ENCODE measurements around the gene SMR3A. TPM values are rescaled to one million over a fixed set of nuclear protein-coding genes. Genes with fewer than 3 reads are reported as not detected.

The SMR3A gene
- total RNA-seq, 6 experiments from 2014 or later: not detected

DNA sequence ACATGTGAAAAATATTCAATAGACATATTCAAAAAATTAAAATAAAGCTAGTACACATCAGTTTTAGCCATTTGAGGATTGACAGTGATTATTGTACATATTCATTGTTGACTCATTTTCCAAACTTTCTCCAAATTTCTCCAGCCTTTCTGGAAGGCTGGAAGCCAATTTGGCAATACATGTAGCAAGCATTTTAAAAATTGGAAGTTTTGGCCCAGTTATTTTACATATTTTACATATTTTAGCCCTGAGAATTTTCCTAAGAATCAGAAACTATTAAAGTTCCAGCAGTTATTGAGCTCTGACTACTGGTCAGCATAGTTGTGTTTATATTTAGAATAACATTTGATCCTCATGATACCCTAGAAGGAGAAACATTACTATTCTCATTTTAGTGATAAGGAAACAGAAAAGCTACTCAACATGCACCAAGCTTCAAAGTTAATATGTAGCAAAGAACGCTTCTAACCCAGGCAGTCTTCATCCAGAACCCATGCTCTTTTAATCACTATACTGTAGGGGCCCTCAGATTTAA is 22.6 kb upstream of the SMR3A start:
- H3K4me1 Mint-ChIP-seq (ENCODE audit: low read depth): no peaks in the 10 kb centered on the region
- H3K4me3 Mint-ChIP-seq: no peak overlapping the region
- peaks cover 18% of the 10 kb centered on the region for H3K9me3 Mint-ChIP-seq
- H3K27me3 Mint-ChIP-seq (ENCODE audit: insufficient read depth): no peaks in the 10 kb centered on the region
- no peak overlapping the region for H3K27ac Mint-ChIP-seq
- H3K36me3 Mint-ChIP-seq (ENCODE audit: low read depth): no peaks in the 10 kb centered on the region
- TF ChIP-seq, protein P1, sequence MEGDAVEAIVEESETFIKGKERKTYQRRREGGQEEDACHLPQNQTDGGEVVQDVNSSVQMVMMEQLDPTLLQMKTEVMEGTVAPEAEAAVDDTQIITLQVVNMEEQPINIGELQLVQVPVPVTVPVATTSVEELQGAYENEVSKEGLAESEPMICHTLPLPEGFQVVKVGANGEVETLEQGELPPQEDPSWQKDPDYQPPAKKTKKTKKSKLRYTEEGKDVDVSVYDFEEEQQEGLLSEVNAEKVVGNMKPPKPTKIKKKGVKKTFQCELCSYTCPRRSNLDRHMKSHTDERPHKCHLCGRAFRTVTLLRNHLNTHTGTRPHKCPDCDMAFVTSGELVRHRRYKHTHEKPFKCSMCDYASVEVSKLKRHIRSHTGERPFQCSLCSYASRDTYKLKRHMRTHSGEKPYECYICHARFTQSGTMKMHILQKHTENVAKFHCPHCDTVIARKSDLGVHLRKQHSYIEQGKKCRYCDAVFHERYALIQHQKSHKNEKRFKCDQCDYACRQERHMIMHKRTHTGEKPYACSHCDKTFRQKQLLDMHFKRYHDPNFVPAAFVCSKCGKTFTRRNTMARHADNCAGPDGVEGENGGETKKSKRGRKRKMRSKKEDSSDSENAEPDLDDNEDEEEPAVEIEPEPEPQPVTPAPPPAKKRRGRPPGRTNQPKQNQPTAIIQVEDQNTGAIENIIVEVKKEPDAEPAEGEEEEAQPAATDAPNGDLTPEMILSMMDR (IDR thresholded peaks at IDR 0.05): no peak
- DNase-seq: no peak

DNA sequence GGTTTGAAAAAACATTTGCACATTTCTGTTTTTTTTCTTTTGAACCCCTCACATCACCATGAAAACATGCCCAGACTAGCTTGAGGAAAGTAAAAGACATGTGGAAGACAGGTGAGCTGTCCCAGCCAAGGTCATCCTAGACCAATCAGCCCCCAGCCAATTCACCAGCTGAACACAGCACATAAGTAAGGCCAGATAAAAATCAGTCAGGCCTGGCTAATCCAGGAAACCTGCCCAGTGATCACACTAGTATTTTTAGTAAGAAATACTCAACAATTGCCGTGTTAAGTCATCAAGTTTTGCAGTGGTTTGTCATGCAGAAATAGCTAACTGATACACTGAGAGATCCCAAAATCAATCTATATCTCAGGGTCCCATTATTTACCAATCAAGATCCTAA is 4.4 kb upstream of the SMR3A start:
- H3K27me3 Mint-ChIP-seq (ENCODE audit: insufficient read depth): no peaks in the 10 kb centered on the region
- H3K36me3 Mint-ChIP-seq (ENCODE audit: low read depth): no peaks in the 10 kb centered on the region
- no peak overlapping the region for H3K27ac Mint-ChIP-seq
- DNase-seq: no peak
- H3K4me1 Mint-ChIP-seq (ENCODE audit: low read depth): no peaks in the 10 kb centered on the region
- TF ChIP-seq, protein P1 (IDR thresholded peaks at IDR 0.05): no peak
- H3K9me3 Mint-ChIP-seq: peaks cover 34% of the 10 kb centered on the region
- H3K4me3 Mint-ChIP-seq: no peak overlapping the region

DNA sequence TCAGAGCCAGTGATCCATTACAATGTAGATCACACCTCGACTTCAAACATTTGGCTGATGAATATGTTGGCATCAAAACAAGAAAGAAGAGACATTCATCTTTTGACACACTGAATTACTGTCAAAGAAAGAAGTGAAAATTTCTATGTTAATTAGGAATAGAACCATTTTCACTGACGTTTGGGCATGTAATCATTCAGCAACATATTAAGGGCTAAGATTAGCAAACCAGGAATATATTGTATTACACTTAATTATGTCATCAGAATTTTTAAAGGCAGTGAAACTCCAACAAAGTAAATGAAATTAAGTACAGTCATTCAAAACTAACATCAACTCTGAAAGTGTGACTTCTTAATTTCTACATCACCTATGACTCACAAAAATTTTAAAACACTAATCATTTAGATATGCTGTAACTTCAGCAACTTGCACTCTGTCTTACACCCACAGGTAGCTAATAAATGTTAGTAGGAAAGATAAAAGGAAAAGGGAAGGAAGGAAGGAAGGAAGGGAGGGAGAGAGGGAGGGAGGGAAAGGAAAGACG is 1.4 kb upstream of the SMR3A start:
- no peaks in the 10 kb centered on the region for H3K36me3 Mint-ChIP-seq (ENCODE audit: low read depth)
- peaks cover 25% of the 10 kb centered on the region for H3K9me3 Mint-ChIP-seq
- H3K4me3 Mint-ChIP-seq: no peak overlapping the region
- H3K4me1 Mint-ChIP-seq (ENCODE audit: low read depth): no peaks in the 10 kb centered on the region
- TF ChIP-seq, protein P1 (IDR thresholded peaks at IDR 0.05): no peak
- DNase-seq: no peak
- H3K27ac Mint-ChIP-seq: no peak overlapping the region
- H3K27me3 Mint-ChIP-seq (ENCODE audit: insufficient read depth): no peaks in the 10 kb centered on the region

DNA sequence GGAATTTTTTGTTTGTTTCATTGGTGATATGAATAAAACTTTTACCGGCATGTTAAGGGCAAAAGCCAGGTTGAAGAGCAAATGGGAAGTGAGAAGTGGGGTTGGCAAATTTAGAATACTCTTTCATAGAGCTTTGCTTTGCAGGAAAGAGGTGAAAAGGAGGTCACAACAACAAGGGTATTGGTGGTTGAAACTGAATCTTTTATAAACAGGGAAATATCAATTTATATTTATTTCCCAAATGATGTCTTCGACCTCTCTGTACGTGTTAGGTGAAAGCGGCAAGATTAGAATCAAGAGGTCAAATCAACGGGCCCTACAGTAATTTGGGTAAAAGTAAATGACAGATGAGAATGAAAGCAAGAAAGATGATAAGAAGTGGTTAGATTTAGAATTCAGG is 3.4 kb downstream of the SMR3A start:
- no peak for DNase-seq
- Mint-ChIP-seq H3K36me3 (ENCODE audit: low read depth) (no peaks in the 10 kb centered on the region), H3K4me3 (no peak overlapping the region), H3K9me3 (peaks cover 25% of the 10 kb centered on the region), H3K4me1 (ENCODE audit: low read depth) (no peaks in the 10 kb centered on the region), H3K27ac (no peak overlapping the region), H3K27me3 (ENCODE audit: insufficient read depth) (no peaks in the 10 kb centered on the region)
- TF ChIP-seq, protein P1 (IDR thresholded peaks at IDR 0.05): no peak

DNA sequence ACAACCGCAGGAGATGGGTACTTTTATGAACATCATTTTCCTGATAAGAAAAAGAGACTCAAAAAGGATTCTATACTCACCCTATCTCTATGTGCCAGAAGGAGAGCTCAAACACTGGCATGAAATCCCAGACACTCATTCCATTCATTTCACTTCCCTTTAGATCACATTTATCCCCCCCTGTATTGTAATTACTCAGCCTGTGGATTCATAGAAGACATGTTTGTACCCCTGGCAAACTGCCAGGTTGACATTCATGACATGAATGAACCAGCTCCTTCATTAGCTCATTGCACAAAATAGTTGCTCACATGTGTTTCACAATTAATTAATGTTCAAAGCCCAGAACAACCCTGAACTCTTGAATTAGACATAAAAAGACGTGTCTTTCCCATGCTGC is 4.9 kb downstream of the SMR3A start:
- no peaks in the 10 kb centered on the region for H3K36me3 Mint-ChIP-seq (ENCODE audit: low read depth)
- no peak overlapping the region for H3K27ac Mint-ChIP-seq
- DNase-seq: no peak
- no peak overlapping the region for H3K4me3 Mint-ChIP-seq
- peaks cover 25% of the 10 kb centered on the region for H3K9me3 Mint-ChIP-seq
- TF ChIP-seq, protein P1 (IDR thresholded peaks at IDR 0.05): no peak
- no peaks in the 10 kb centered on the region for H3K27me3 Mint-ChIP-seq (ENCODE audit: insufficient read depth)
- H3K4me1 Mint-ChIP-seq (ENCODE audit: low read depth): no peaks in the 10 kb centered on the region
